ENCODE data around the gene UTP20.

Gene UTP20

DNA sequence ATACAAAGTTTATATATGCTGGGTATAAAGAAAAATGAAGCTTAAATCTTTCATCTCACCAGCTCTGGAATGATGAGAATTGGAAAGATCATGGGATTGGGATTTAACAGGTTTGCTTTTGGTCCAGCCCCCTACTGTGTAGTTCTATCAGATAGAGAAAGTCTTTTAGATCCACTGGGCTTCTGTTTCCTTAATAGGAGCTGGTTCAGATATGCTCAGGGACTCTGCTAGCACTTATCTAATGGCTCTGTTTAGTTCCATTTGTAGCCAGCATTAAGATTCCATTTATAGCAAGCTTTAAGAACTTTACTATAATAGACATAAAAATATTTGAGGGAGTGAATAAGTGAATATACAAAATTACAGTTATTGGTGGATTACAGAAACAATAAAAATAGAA, 42.6 kb downstream of the UTP20 start:
- TF ChIP-seq CTCF (IDR thresholded peaks at IDR 0.05; ENCODE audit: extremely low read depth, missing control alignments), result no peak
- DNase-seq (ENCODE audit: low spot score), result no peak

GRCh38 chr12:101323255-101323654, 43.4 kb downstream of the UTP20 start:
- TF ChIP-seq CTCF (IDR thresholded peaks at IDR 0.05; ENCODE audit: extremely low read depth, missing control alignments), result no peak
- no peak for DNase-seq (ENCODE audit: low spot score)

DNA sequence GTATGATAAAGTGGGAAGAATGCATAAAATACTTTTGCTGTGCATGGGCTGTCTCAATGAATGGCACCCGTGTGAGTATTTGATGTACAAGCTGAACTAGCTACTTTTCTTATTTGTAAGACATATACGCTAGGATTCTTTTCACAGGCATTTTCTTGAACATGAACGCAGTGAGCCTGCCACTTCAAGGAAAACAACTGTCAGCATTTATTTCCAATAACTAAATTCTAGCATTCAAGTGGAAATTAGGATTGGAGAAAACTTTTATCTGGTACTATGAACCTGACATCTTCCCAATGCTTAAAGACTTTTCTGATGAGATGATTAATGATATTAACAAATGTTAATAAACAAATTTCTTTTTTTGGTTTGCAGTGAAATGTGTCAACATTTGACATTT, 45.7 kb downstream of the UTP20 start:
- no peak for DNase-seq (ENCODE audit: low spot score)
- no peak for TF ChIP-seq CTCF (IDR thresholded peaks at IDR 0.05; ENCODE audit: extremely low read depth, missing control alignments)

- no peak for TF ChIP-seq CTCF (IDR thresholded peaks at IDR 0.05; ENCODE audit: extremely low read depth, missing control alignments)
- DNase-seq (ENCODE audit: low spot score), result no peak
These were observed 47.1 kb downstream of the UTP20 start for GRCh38 chr12:101327051-101327450.

- TF ChIP-seq CTCF (IDR thresholded peaks at IDR 0.05; ENCODE audit: extremely low read depth, missing control alignments), result no peak
- no peak for DNase-seq (ENCODE audit: low spot score)
These were observed 47.6 kb downstream of the UTP20 start for GRCh38 chr12:101327546-101327945.

GRCh38 chr12:101328917-101329316, 49.0 kb downstream of the UTP20 start:
- no peak for TF ChIP-seq CTCF (IDR thresholded peaks at IDR 0.05; ENCODE audit: extremely low read depth, missing control alignments)
- DNase-seq (ENCODE audit: low spot score), result no peak

DNA sequence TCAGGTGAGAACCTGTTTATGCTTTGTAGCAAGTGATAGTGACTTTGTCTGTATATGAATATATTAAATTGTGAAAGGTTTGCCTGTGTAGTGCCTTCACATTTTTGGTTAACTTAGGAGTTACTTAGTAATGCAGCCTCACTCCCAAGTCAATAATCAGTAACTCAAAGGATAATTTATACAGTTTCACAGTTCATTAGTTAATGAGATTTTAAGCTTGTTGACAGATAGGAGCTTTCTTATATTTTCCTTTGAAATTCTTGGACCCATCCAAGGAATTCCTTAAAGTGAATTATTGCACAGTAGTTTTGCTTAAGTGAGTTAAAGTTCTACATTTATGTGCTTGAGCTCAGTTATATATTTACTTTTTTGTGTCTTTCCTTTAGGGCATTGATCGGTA, 50.7 kb downstream of the UTP20 start:
- no peak for DNase-seq (ENCODE audit: low spot score)
- TF ChIP-seq CTCF (IDR thresholded peaks at IDR 0.05; ENCODE audit: extremely low read depth, missing control alignments), result no peak

Measured in GM20000 (cell line).